LNCAP (cell line): ENCODE results near the gene CDA.

Experiments
- TF ChIP-seq, protein P1 (sequence below): fragments of 450-650 bp; IDR thresholded peaks from 2 replicates; pipeline ENCODE4 v1.5.1; 2017; ENCODE audit warnings: mild to moderate bottlenecking

The CDA gene

DNA sequence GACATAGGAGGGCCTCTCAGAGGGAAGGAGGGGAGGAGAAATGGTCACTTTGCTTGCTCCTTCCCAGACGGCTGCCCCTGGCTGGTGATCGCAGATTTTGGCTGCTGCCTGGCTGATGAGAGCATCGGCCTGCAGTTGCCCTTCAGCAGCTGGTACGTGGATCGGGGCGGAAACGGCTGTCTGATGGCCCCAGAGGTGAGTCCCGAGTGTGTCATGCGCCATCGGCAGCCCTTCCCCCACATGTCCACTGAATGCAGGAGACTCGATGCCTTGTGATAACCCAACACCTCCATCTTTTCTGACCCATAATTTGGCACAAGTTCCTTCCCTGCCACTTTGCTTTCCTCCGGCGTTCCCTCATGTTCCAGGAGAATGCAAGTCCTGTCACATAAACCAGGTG, 59.5 kb downstream of the CDA start:
- TF ChIP-seq, protein P1, sequence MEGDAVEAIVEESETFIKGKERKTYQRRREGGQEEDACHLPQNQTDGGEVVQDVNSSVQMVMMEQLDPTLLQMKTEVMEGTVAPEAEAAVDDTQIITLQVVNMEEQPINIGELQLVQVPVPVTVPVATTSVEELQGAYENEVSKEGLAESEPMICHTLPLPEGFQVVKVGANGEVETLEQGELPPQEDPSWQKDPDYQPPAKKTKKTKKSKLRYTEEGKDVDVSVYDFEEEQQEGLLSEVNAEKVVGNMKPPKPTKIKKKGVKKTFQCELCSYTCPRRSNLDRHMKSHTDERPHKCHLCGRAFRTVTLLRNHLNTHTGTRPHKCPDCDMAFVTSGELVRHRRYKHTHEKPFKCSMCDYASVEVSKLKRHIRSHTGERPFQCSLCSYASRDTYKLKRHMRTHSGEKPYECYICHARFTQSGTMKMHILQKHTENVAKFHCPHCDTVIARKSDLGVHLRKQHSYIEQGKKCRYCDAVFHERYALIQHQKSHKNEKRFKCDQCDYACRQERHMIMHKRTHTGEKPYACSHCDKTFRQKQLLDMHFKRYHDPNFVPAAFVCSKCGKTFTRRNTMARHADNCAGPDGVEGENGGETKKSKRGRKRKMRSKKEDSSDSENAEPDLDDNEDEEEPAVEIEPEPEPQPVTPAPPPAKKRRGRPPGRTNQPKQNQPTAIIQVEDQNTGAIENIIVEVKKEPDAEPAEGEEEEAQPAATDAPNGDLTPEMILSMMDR: no peak

GRCh38 chr1:20648946-20649345, 60.0 kb downstream of the CDA start:
- TF ChIP-seq, protein P1: no peak

DNA sequence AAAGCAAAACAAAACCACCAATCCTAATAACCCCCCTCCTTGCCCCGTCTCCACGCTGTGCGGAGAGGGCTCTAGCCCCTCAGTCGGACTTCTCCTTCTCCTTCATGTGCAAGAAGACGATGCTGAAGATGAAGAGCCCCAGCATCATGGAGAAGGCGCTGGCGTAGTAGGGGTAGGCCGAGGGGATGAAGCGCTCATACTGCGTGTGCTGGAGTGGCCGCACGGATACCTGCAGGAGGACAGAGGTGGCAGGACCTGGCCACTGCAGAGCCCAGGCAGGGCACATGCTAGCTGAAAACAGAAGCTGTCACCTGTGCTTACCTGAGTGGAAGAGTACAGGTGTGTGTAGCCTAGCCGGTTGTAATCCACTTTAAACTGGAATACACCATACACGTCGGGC, 63.4 kb downstream of the CDA start:
- TF ChIP-seq, protein P1: no peak

GRCh38 chr1:20654104-20654690, 65.3 kb downstream of the CDA start:
- TF ChIP-seq, protein P1: no peak

DNA sequence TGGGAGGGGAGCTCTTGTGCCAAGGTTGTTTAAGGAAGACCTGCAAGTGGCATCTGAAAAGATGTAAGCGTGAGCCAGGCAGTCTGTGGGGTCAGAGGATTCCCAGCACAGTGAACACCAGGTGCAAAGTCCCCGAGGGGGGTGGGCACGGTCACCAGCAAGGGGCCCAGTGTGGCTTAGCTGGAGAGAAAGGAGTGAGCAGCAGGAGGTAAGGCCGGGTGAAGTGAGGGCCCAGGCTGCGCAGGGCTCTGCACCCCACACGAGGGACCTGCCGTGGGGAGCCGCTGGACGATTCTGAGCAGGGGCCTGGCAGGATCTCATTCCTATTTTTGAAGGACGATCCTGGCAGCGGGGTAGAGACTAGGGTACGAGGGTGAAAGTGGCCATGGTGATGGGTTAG, 68.1 kb downstream of the CDA start:
- TF ChIP-seq, protein P1: no peak

DNA sequence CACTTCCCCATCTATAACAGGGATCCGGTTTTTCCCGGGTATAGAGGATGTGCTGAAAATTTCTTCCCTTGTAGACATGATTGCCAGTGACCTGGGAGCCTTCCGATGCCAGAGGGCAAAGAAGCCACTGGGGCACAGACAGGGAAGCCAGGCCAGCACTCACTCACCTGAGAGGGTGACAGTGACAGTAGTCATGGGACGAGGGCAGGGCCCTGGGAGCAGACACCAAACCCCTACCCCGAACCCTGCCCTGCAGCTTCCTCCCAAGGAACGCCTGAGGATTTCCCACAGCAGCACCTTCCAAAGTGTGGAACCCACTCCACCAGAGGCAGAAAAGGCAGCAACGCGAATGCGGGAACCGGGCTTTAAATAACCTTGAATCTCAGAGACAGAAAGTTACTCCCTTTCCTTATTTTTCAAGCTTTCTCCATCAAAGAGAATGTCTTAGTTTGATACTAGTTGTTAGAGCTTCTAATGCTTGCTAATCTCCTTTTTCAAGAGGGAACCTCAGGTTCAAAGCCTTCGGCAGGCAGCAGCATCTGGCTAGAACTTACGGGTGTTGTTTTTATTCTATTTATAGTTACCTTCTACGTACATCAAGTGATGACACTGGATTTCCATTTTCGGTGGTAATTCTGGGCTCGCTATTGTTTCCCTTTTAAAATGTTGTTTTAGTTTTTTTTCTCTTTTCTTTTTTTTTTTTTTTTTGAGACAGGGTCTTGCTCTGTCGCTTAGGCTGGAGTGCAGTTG, 69.4 kb downstream of the CDA start:
- TF ChIP-seq, protein P1: no peak

DNA sequence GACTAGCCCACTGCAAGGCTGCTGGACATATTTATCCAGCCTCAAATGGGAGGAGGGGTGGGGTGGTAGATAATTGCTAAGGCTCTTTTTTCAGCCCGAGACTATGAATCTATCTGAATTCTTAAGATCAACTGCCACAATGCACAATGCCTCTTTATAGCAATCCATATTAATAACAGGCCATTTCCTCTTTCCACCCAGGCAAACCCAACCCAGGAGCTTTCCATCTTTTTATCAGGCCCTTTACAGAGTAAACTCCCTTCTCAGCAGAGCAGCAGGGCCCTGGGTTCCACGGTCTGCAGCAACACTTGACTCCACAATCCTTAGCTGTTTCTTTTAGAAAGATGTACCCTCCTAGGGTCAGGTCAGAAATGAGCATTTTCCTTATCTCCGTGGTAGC, 71.5 kb downstream of the CDA start:
- TF ChIP-seq, protein P1: no peak
